ENCODE measurements around the gene KCNQ1. TPM values are rescaled to one million over a fixed set of nuclear protein-coding genes. Genes with fewer than 3 reads are reported as not detected.

Gene KCNQ1
- total and polyA plus RNA-seq, 2 experiments from 2014 or later, result 0.45 to 0.87 TPM

GRCh38 chr11:2797121-2797711 lies 352.4 kb downstream of the KCNQ1 start:
- Histone ChIP-seq H3K4me2 (no peak overlapping the region), H3K36me3 (ENCODE audit: insufficient read depth) (no peaks in the 10 kb centered on the region), H3K27ac (ENCODE audit: low read depth) (no peak overlapping the region), H2AFZ (no peak overlapping the region), H3K4me1 (ENCODE audit: insufficient read depth) (no peaks in the 10 kb centered on the region), H4K20me1 (replicated peaks; ENCODE audit: insufficient read depth) (no peaks in the 10 kb centered on the region), H3K4me3 (no peak overlapping the region), H3K27me3 (ENCODE audit: insufficient read depth) (peaks cover 10% of the 10 kb centered on the region), H3K79me2 (replicated peaks; ENCODE audit: insufficient read depth) (no peaks in the 10 kb centered on the region), H3K9me2 (ENCODE audit: insufficient read depth) (no peaks in the 10 kb centered on the region), H3F3A (replicated peaks; ENCODE audit: low read depth) (no peaks in the 10 kb centered on the region)
- Mint-ChIP-seq H3K9me3 (peaks cover 13% of the 10 kb centered on the region), H3K4me3 (no peak overlapping the region), H3K27ac (no peak overlapping the region), H3K4me1 (peaks cover 3% of the 10 kb centered on the region; the same call in 1 of the 3 replicates), H3K36me3 (ENCODE audit: low read depth) (peaks cover 4% of the 10 kb centered on the region; the same call in 2 of the 3 replicates), H3K27me3 (ENCODE audit: insufficient read depth, low read depth, poor library complexity) (peaks cover 45% of the 10 kb centered on the region)
- ATAC-seq (no peak), DNase-seq (ENCODE audit: low spot score) (no peak)
- TF ChIP-seq POLR2AphosphoS5 (IDR thresholded peaks at IDR 0.05; ENCODE audit: low read depth), result no peak
- TF ChIP-seq JUNB (IDR thresholded peaks at IDR 0.05; ENCODE audit: unreplicated experiment), result no peak
- no peak for TF ChIP-seq STAT1 (IDR thresholded peaks at IDR 0.05; ENCODE audit: unreplicated experiment)
- TF ChIP-seq CTCF (conservative IDR thresholded peaks at IDR 0.05; ENCODE audit: low read depth in 2 of 2), result no peak
- no peak for TF ChIP-seq EZH2 (IDR thresholded peaks at IDR 0.05; ENCODE audit: low read depth, unreplicated experiment)
- TF ChIP-seq ZNF331 (CRISPR knock-in tag; IDR thresholded peaks at IDR 0.05; ENCODE audit: low read depth), result no peak
- no peak for TF ChIP-seq ZNF114 (CRISPR knock-in tag; IDR thresholded peaks at IDR 0.05)
- no peak for TF ChIP-seq CREB1 (CRISPR knock-in tag; IDR thresholded peaks at IDR 0.05; ENCODE audit: low read depth)
- no peak for TF ChIP-seq REST (IDR thresholded peaks at IDR 0.05; ENCODE audit: unreplicated experiment)
- no peak for TF ChIP-seq ETS1 (IDR thresholded peaks at IDR 0.05)
- TF ChIP-seq NANOG (IDR thresholded peaks at IDR 0.05; ENCODE audit: borderline replicate concordance), result no peak

Data from GM23338 (cell line).